Trophoblast cell (in vitro differentiated cells and primary cell): ENCODE measurements around the gene TK2.
A peak's percentile ranks its signal among the peaks of the same experiment; 100 is the strongest.

Source experiments
- DNase-seq, 2 donors: peaks; one replicate each; pipeline ENCODE4 v3.0.0-alpha.2; 2016
- H2AFZ ChIP-seq: 2 replicates; pipeline ENCODE4 v1.6.1; 2013; ENCODE audit warnings: low read length, moderate library complexity, mild to moderate bottlenecking; ENCODE audit not compliant: insufficient read depth, poor library complexity
- H2AK5ac ChIP-seq: 2 replicates; pipeline ENCODE4 v1.6.1; 2013; ENCODE audit warnings: mild to moderate bottlenecking, low read length
- H2BK120ac ChIP-seq: 2 replicates; pipeline ENCODE4 v1.6.1; 2013; ENCODE audit warnings: low read length, mild to moderate bottlenecking, moderate library complexity; ENCODE audit not compliant: insufficient read depth, poor library complexity
- H2BK12ac ChIP-seq: 2 replicates; pipeline ENCODE4 v1.6.1; 2013; ENCODE audit warnings: mild to moderate bottlenecking, low read length, moderate library complexity
- H2BK5ac ChIP-seq: 2 replicates; pipeline ENCODE4 v1.6.1; 2013; ENCODE audit warnings: low read length, low read depth, moderate library complexity, mild to moderate bottlenecking; ENCODE audit not compliant: poor library complexity
- H3K14ac ChIP-seq: 2 replicates; pipeline ENCODE4 v1.6.1; 2013; ENCODE audit warnings: mild to moderate bottlenecking, low read length
- H3K18ac ChIP-seq: 2 replicates; pipeline ENCODE4 v1.6.1; 2013; ENCODE audit warnings: mild to moderate bottlenecking, low read length
- H3K23ac ChIP-seq: 2 replicates; pipeline ENCODE4 v1.6.1; 2013; ENCODE audit warnings: low read length
- H3K27ac ChIP-seq: 2 replicates; pipeline ENCODE4 v1.5.1; 2013; ENCODE audit warnings: low read depth, mild to moderate bottlenecking, inconsistent platforms, low read length, moderate library complexity
- H3K27me3 ChIP-seq: 2 replicates; pipeline ENCODE4 v1.6.1; 2013; ENCODE audit warnings: inconsistent platforms, mild to moderate bottlenecking, low read length, moderate library complexity; ENCODE audit not compliant: insufficient read depth
- H3K36me3 ChIP-seq, 2 experiments: 1 replicate in 1 of 2; 2 replicates in 1 of 2; pipeline ENCODE4 v1.6.1; 2013; ENCODE audit warnings: low read length in 2 of 2, mild to moderate bottlenecking in 2 of 2, moderate library complexity in 1 of 2; ENCODE audit not compliant: insufficient read depth in 2 of 2, control insufficient read depth in 1 of 2
- H3K4ac ChIP-seq: 2 replicates; pipeline ENCODE4 v1.6.1; 2013; ENCODE audit warnings: low read depth, mild to moderate bottlenecking, low read length, moderate library complexity
- H3K4me1 ChIP-seq, 2 experiments: 1 replicate in 1 of 2; 2 replicates in 1 of 2; pipeline ENCODE4 v1.6.1; 2013; ENCODE audit warnings: low read length in 2 of 2, mild to moderate bottlenecking in 2 of 2, moderate library complexity in 1 of 2; ENCODE audit not compliant: insufficient read depth in 2 of 2, control insufficient read depth in 1 of 2
- H3K4me2 ChIP-seq: 2 replicates; pipeline ENCODE4 v1.6.1; 2013; ENCODE audit warnings: inconsistent platforms, mild to moderate bottlenecking, low read length, moderate library complexity
- H3K4me3 ChIP-seq: 2 replicates; pipeline ENCODE4 v1.5.1; 2013; ENCODE audit warnings: mild to moderate bottlenecking, low read depth, low read length, inconsistent platforms
- H3K79me1 ChIP-seq: one replicate; pipeline ENCODE4 v1.6.1; 2013; ENCODE audit warnings: low read length
- H3K79me2 ChIP-seq: 2 replicates; pipeline ENCODE4 v1.6.1; 2013; ENCODE audit warnings: low read length, mild to moderate bottlenecking; ENCODE audit not compliant: control insufficient read depth, insufficient read depth, poor library complexity
- H3K9ac ChIP-seq: 2 replicates; pipeline ENCODE4 v1.6.1; 2013; ENCODE audit warnings: mild to moderate bottlenecking, low read length
- H3K9me3 ChIP-seq: 2 replicates; pipeline ENCODE4 v1.6.1; 2013; ENCODE audit warnings: low read depth, mild to moderate bottlenecking, control low read depth, inconsistent platforms, low read length; ENCODE audit not compliant: insufficient read depth
- H4K12ac ChIP-seq: 2 replicates; pipeline ENCODE4 v1.6.1; 2013; ENCODE audit warnings: low read depth, mild to moderate bottlenecking, low read length, moderate library complexity
- H4K8ac ChIP-seq: 2 replicates; pipeline ENCODE4 v1.6.1; 2013; ENCODE audit warnings: low read depth, mild to moderate bottlenecking, low read length, moderate library complexity
- H4K91ac ChIP-seq: one replicate; pipeline ENCODE4 v1.6.1; 2013; ENCODE audit warnings: low read depth, mild to moderate bottlenecking, low read length, moderate library complexity
- WGBS: extraction: QIAGEN DNeasy Blood & Tissue Kit; methylation state at CpG from one replicate; pipeline ENCODE4 v1.1.7; 2013; ENCODE audit warnings: missing lambda C conversion rate; ENCODE audit not compliant: insufficient read length, insufficient coverage; ENCODE audit errors: extremely low coverage; 5-methylcytosine and 5-hydroxymethylcytosine counted together

The TK2 gene

GRCh38 chr16:66523861-66524354 is 26.0 kb downstream of the TK2 start:
- Histone ChIP-seq H3K14ac (no peak overlapping the region), H3K79me1 (peaks cover 4% of the 10 kb centered on the region), H4K12ac (no peak overlapping the region), H3K4ac (no peak overlapping the region), H2AK5ac (no peak overlapping the region), H2AFZ (no peak overlapping the region), H3K27me3 (no peaks in the 10 kb centered on the region), H3K36me3 (peaks cover 4% of the 10 kb centered on the region in 2 experiments), H3K9me3 (peaks cover 2% of the 10 kb centered on the region), H4K91ac (no peak overlapping the region), H2BK12ac (no peak overlapping the region), H3K18ac (no peak overlapping the region), H3K4me3 (no peak overlapping the region), H2BK5ac (no peak overlapping the region), H3K23ac (no peak overlapping the region), H4K8ac (no peak overlapping the region), H3K27ac (no peak overlapping the region), H3K4me2 (no peak overlapping the region), H3K4me1 (peaks cover 9 to 14% of the 10 kb centered on the region in 2 experiments), H3K79me2 (no peaks in the 10 kb centered on the region), H3K9ac (no peak overlapping the region), H2BK120ac (no peak overlapping the region)
- no CpG with 5 or more reads among the region's 9 CpGs for WGBS
- no peak for DNase-seq

DNA sequence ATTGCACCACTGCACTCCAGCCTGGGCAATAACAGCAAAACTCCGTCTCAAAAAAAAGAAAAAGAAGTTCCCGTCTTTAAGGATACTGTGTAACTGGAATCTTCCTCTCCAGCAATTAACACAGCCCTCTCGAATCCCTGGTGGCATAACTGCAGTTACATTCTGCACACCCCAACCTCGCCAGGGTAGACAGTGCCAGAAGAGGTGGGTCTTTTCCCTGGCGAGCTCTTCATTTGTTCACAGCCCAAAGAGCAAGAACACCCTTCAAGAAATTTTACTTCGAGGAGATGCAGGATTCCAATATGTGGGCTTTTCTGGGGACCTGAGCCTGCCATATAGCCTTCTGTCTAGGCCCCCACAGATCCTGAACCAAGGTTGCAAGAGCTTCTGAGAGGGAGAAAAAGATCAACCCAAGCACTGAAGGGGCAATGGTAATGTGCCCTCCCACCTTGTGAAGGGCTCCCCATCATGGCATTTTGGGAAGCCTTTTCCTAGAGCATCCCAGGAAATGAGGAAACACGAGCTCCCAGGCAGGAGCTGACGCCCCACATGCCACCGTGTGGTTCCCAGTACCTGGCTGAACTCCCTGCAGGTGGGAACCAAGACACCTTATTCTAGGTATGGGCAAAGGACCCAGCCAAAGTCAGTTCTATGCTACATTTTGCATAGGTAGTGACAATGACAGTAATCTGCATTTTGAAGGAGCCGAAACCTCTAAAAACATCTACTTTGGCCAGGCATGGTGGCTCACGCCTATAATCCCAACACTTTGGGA is 26.9 kb downstream of the TK2 start:
- Histone ChIP-seq H3K79me2 (no peaks in the 10 kb centered on the region), H2BK5ac (no peak overlapping the region), H3K4ac (no peak overlapping the region), H3K4me1 (peaks cover 9 to 14% of the 10 kb centered on the region in 2 experiments), H3K18ac (no peak overlapping the region), H3K36me3 (no peaks in the 10 kb centered on the region), H3K9me3 (peaks cover 2% of the 10 kb centered on the region), H3K4me3 (no peak overlapping the region), H3K4me2 (no peak overlapping the region), H3K79me1 (peaks cover 4% of the 10 kb centered on the region), H3K23ac (no peak overlapping the region), H3K9ac (no peak overlapping the region), H4K12ac (no peak overlapping the region), H2BK120ac (no peak overlapping the region), H2BK12ac (no peak overlapping the region), H3K14ac (no peak overlapping the region), H2AK5ac (no peak overlapping the region), H3K27me3 (no peaks in the 10 kb centered on the region), H2AFZ (no peak overlapping the region), H4K8ac (no peak overlapping the region), H3K27ac (no peak overlapping the region), H4K91ac (no peak overlapping the region)
- no CpG with 5 or more reads among the region's 11 CpGs for WGBS
- no peak for DNase-seq

GRCh38 chr16:66521951-66522771 is 27.8 kb downstream of the TK2 start:
- no CpG with 5 or more reads among the region's 17 CpGs for WGBS
- Histone ChIP-seq H2AFZ (no peak overlapping the region), H2AK5ac (no peak overlapping the region), H4K91ac (no peak overlapping the region), H3K4me2 (no peak overlapping the region), H4K12ac (no peak overlapping the region), H3K4ac (no peak overlapping the region), H3K14ac (no peak overlapping the region), H3K4me1 (peaks cover 17 to 21% of the 10 kb centered on the region in 2 experiments), H3K27ac (no peak overlapping the region), H3K23ac (no peak overlapping the region), H3K18ac (no peak overlapping the region), H3K79me1 (peaks cover 9% of the 10 kb centered on the region), H2BK120ac (no peak overlapping the region), H4K8ac (no peak overlapping the region), H3K4me3 (no peak overlapping the region), H3K9ac (no peak overlapping the region), H2BK5ac (peak overlapping the region; percentile 26), H2BK12ac (no peak overlapping the region), H3K36me3 (no peaks in the 10 kb centered on the region), H3K79me2 (peaks cover under 1% of the 10 kb centered on the region), H3K9me3 (peaks cover 2% of the 10 kb centered on the region), H3K27me3 (no peaks in the 10 kb centered on the region)
- DNase-seq, result peak; percentile 48 to 60

GRCh38 chr16:66521252-66521713 is 28.6 kb downstream of the TK2 start:
- H3K36me3 ChIP-seq, result no peaks in the 10 kb centered on the region
- WGBS, result no CpG with 5 or more reads among the region's 5 CpGs
- H3K79me1 ChIP-seq, result peaks cover 9% of the 10 kb centered on the region
- no peak overlapping the region for H4K12ac ChIP-seq
- H3K9ac ChIP-seq, result no peak overlapping the region
- DNase-seq, result no peak
- H3K79me2 ChIP-seq, result peaks cover 2% of the 10 kb centered on the region
- H3K27ac ChIP-seq, result no peak overlapping the region
- H3K4me2 ChIP-seq, result no peak overlapping the region
- H3K4me1 ChIP-seq, result peaks cover 23 to 27% of the 10 kb centered on the region in 2 experiments
- no peak overlapping the region for H3K23ac ChIP-seq
- no peak overlapping the region for H3K18ac ChIP-seq
- no peaks in the 10 kb centered on the region for H3K27me3 ChIP-seq
- no peak overlapping the region for H2BK120ac ChIP-seq
- H2AK5ac ChIP-seq, result no peak overlapping the region
- H3K4me3 ChIP-seq, result no peak overlapping the region
- no peak overlapping the region for H4K91ac ChIP-seq
- H4K8ac ChIP-seq, result no peak overlapping the region
- no peak overlapping the region for H2BK12ac ChIP-seq
- no peak overlapping the region for H3K14ac ChIP-seq
- H2BK5ac ChIP-seq, result no peak overlapping the region
- H2AFZ ChIP-seq, result no peak overlapping the region
- no peak overlapping the region for H3K4ac ChIP-seq
- H3K9me3 ChIP-seq, result peaks cover 2% of the 10 kb centered on the region
